ENCODE measurements around the gene OGN.

The OGN gene

GRCh38 chr9:92350740-92351133 is 53.6 kb downstream of the OGN start:
- no peak for FAIRE-seq
- DNase-seq (ENCODE audit: insufficient read length, low spot score) = no peak

DNA sequence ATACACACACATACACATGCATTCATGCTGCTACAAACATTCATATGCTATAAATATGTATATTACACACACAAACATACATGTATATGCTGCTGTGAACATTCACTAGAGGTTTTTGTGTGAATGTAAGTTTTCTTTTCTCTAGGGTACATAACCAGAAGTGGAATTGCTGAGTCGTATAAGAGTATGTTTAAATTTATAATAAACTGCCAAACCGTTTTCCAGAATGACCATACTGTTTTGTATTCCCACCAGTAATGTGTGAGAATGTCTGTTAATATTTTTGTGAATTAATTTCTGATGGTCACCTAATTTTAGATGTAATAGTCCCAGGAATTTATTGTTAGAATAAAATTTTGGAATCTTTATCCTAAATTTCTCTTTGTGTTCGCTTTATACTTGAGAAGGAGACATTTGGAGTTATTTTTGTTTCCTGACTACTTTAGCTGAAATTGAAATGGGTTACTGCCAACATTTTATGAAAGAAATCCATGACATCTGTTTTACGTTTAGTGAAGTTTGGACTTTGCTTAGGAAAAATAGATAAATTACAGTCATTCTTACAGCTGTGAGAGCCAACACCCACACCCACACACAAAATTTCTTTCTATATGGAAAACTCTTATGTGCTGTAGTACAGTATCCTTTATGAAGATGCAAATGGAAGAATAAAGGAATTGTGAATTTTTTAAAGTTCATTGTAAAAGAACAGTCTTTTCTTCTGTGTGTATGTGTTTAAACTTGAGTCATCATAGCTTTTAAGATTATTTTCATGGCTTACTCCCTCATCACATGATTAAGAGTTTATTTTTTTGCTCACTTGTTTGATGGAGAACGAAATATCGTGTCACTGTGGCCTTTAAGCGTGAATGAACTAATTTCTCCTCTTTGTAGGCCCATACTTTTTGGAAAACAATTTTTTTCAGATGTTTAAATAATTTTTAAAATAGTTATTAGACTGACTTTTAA is 54.3 kb downstream of the OGN start:
- FAIRE-seq = no peak
- no peak for DNase-seq (ENCODE audit: insufficient read length, low spot score)

- FAIRE-seq (no peak), DNase-seq (ENCODE audit: insufficient read length, low spot score) (no peak)
Observed at GRCh38 chr9:92345582-92345981, 58.8 kb downstream of the OGN start.

DNA sequence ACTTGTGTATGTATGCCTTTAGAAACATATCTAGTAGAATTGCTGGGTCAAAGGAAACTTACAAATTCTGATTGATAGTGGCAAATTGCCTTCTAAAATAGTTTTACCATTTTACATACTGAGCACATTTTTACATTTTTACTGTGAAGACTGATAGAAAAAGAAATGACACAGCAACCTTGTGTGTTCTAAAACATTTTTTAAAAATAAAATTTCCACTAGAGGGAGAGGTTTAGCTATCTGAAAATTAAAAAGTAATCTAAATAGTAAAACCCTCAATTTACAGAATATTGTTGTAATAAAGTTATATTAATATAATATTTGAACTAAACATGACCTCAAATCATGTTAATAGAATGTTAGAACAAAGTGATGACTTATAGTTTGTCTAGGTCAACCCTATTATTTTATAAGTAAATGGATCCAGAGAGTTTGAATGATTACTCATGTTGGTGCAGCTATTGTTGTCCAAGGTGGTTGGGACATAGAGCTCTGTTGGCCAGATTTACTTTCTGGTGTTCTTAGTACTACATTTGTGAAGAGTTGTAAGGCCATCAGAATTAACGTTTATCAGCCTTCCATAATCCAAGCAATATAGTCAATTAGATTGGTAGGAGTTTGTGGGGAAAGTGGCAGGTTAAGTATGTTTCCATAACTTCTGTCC is 61.4 kb downstream of the OGN start:
- no peak for FAIRE-seq
- no peak for DNase-seq (ENCODE audit: insufficient read length, low spot score)

GRCh38 chr9:92341578-92341977 is 62.8 kb downstream of the OGN start:
- FAIRE-seq (no peak), DNase-seq (ENCODE audit: insufficient read length, low spot score) (no peak)

GRCh38 chr9:92333282-92333634 is 71.1 kb downstream of the OGN start:
- FAIRE-seq = no peak

More at GRCh38 chr9:92333282-92333634, 71.1 kb downstream of the OGN start:
- DNase-seq (ENCODE audit: insufficient read length, low spot score) = no peak
